Bronchial epithelial cell (primary cell): ENCODE results near the gene CHD1. TPM values are rescaled to one million over a fixed set of nuclear protein-coding genes. Genes with fewer than 3 reads are reported as not detected.
A peak's percentile ranks its signal among the peaks of the same experiment; 100 is the strongest.

ENCODE experiments used
- DNase-seq: peaks from one replicate; pipeline ENCODE4 v3.0.0-alpha.2; 2010; ENCODE audit warnings: low read depth
- FAIRE-seq: peaks from 2 replicates; lab custom pipeline; 2011; peaks lifted over from hg19 to GRCh38; lab: Jason Lieb, UNC
- H3K27me3 ChIP-seq: 2 replicates; pipeline ENCODE4 v1.5.1; 2011; ENCODE audit warnings: low read length; ENCODE audit not compliant: control insufficient read depth, insufficient read depth
- H3K36me3 ChIP-seq: 2 replicates; pipeline ENCODE4 v1.5.1; 2011; ENCODE audit warnings: low read length; ENCODE audit not compliant: control insufficient read depth, insufficient read depth
- H3K4me3 ChIP-seq: 2 replicates; pipeline ENCODE4 v1.5.1; 2011; ENCODE audit warnings: mild to moderate bottlenecking, low read depth, low read length, control low read depth
- total RNA-seq: library from RNA; depleted of rRNA; stranded (reverse); fragments of >200 nt; gene quantifications from 2 replicates; pipeline ENCODE4 v1.2.1, GENCODE V29; 2014
- TF ChIP-seq, protein P1 (sequence below): IDR thresholded peaks from 2 replicates; pipeline ENCODE4 v1.5.1; 2011; ENCODE audit warnings: mild to moderate bottlenecking, moderate library complexity, low read length, control low read depth, inconsistent platforms; ENCODE audit not compliant: insufficient read depth, severe bottlenecking

CHD1 gene
- total RNA-seq, 1 donor from 2014 or later = 50.5 TPM

DNA sequence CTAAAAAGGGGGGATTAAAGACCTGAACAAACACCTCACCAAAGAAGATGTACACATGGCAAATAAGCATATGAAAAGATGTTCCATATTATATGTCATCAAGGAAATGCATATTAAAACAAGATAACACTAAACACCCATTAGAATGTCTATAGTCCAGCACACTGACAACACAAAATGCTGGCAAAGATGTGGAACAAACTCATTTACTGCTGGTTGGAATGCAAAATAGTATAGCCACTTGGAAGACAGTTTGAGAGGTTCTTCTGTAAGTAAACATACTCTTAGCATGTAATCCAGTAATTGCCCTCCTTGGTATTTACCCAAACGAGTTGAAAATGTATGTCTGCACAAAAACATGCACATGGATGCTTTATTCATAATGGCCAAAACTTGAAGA lies 81.8 kb downstream of the CHD1 start:
- Histone ChIP-seq H3K36me3 (no peaks in the 10 kb centered on the region), H3K4me3 (no peak overlapping the region), H3K27me3 (no peaks in the 10 kb centered on the region)
- FAIRE-seq (no peak), DNase-seq (no peak)
- TF ChIP-seq, protein P1, sequence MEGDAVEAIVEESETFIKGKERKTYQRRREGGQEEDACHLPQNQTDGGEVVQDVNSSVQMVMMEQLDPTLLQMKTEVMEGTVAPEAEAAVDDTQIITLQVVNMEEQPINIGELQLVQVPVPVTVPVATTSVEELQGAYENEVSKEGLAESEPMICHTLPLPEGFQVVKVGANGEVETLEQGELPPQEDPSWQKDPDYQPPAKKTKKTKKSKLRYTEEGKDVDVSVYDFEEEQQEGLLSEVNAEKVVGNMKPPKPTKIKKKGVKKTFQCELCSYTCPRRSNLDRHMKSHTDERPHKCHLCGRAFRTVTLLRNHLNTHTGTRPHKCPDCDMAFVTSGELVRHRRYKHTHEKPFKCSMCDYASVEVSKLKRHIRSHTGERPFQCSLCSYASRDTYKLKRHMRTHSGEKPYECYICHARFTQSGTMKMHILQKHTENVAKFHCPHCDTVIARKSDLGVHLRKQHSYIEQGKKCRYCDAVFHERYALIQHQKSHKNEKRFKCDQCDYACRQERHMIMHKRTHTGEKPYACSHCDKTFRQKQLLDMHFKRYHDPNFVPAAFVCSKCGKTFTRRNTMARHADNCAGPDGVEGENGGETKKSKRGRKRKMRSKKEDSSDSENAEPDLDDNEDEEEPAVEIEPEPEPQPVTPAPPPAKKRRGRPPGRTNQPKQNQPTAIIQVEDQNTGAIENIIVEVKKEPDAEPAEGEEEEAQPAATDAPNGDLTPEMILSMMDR = no peak

DNA sequence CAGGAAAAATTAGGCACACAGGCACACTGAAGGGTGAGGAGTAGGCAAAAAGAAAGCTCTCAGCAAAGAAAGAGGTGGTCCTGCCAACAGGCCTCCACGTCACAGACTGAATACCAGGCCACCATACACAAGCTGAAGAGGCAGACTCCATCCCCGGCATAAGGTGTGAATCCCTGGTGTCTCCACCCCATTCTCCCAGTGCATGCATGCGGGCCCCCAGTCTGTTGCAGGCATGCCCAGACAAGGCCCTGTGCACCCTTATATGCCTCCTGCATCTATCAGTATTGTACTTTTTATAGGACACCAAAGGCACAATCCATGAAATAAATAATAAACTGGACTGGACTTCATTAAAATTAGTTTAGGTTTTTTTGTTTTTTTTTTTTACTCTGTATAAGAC lies 82.3 kb downstream of the CHD1 start:
- H3K36me3 ChIP-seq = no peaks in the 10 kb centered on the region
- no peaks in the 10 kb centered on the region for H3K27me3 ChIP-seq
- FAIRE-seq = no peak
- no peak overlapping the region for H3K4me3 ChIP-seq
- DNase-seq = no peak
- TF ChIP-seq, protein P1 = no peak

DNA sequence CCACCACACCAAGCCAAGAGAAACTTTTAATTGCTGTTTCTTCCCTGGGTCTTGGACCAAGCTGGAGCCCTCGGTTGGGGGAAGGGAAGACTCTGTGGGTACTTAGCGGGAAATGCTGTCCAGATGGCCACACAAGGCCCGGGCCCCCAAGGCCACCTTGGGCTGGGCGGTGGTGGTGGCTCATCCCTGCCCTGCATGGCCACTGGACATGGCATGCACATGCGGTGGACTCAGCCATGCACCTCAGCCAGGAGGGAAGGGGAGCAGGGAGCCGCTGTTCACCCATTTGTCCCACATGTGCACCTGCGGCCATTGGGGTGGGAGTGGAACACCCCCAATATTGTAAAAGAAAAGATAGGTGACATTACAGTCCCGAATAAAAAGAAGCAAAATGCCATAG lies 82.9 kb downstream of the CHD1 start:
- FAIRE-seq (peak; percentile 70), DNase-seq (no peak)
- no peaks in the 10 kb centered on the region for H3K36me3 ChIP-seq
- H3K4me3 ChIP-seq = no peak overlapping the region
- TF ChIP-seq, protein P1 = no peak
- no peaks in the 10 kb centered on the region for H3K27me3 ChIP-seq

DNA sequence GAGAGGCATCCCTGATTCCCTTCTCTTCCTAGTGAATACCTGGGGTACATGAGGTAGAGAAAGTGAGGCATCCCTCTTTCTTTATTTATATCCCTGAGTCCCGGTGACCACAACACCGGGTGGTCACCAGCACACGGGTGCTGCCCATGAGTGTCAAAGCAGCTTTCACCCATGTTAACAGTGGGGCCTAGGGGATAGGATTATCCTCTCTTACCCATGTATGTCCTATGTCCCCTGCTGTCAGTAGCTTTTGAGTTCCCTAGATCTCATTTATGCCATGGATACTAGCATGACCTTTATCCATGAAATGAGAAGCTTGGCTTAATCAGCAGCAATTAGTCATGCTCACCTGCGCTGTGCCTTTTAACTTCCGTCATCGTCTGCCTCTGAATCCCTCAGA lies 83.9 kb downstream of the CHD1 start:
- Histone ChIP-seq H3K27me3 (no peaks in the 10 kb centered on the region), H3K36me3 (no peaks in the 10 kb centered on the region), H3K4me3 (no peak overlapping the region)
- FAIRE-seq (no peak), DNase-seq (no peak)
- TF ChIP-seq, protein P1 = no peak

DNA sequence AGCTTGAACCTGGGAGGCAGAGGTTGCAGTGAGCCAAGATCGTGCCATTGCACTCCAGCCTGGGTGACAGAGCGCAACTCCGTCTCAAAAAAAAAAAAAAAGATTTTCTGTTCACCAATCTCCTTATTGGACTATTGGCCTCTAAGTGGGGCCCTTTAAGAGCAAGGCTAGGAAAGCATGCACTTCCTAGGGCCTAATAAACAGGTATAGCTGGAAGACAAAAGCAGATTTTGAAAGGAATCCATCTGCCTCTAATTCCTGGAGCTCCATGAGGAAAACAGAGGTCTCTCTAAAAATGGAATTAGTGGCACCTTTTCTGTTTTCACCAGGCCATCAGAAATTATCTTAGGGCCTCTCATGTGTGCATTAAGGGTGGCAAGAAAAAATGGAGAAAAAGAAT lies 85.3 kb downstream of the CHD1 start:
- DNase-seq = no peak
- TF ChIP-seq, protein P1 = no peak
- Histone ChIP-seq H3K4me3 (no peak overlapping the region), H3K36me3 (no peaks in the 10 kb centered on the region), H3K27me3 (no peaks in the 10 kb centered on the region)
- no peak for FAIRE-seq

DNA sequence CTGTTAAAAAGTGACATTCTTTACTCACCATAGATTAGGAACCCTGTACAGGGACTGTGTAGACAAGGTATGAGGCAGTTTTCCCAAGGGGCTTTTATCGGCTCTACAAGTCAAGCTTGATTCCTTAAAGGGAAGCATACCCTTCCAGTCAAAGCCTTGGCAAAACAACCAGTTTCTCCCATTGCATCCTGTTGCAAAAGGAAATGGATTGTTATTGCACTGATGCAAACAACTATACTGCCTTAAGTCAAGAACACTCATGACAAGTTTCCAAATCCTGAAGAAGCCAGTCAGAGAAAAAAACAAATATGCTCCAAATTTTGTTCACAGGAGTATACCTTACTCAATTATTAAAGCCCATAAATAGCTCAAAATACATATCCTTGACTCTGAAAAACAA lies 87.9 kb downstream of the CHD1 start:
- H3K27me3 ChIP-seq = no peaks in the 10 kb centered on the region
- DNase-seq (no peak), FAIRE-seq (no peak)
- H3K4me3 ChIP-seq = no peak overlapping the region
- TF ChIP-seq, protein P1 = no peak
- no peaks in the 10 kb centered on the region for H3K36me3 ChIP-seq
